ENCODE data around the gene APOA4. TPM values are rescaled to one million over a fixed set of nuclear protein-coding genes. Genes with fewer than 3 reads are reported as not detected.

The APOA4 gene
- total RNA-seq, 1 experiment from 2014 or later: not detected

- no peak for DNase-seq (ENCODE audit: low spot score)
These were observed 46.0 kb downstream of the APOA4 start for GRCh38 chr11:116777056-116777455.

GRCh38 chr11:116776522-116776984 lies 46.6 kb downstream of the APOA4 start:
- no peak for DNase-seq (ENCODE audit: low spot score)

- no peak for DNase-seq (ENCODE audit: low spot score)
These were observed 47.1 kb downstream of the APOA4 start for GRCh38 chr11:116775975-116776374.

GRCh38 chr11:116774661-116775060 lies 48.4 kb downstream of the APOA4 start:
- DNase-seq (ENCODE audit: low spot score): no peak

- DNase-seq (ENCODE audit: low spot score): peak; percentile 71
These were observed 49.7 kb downstream of the APOA4 start for GRCh38 chr11:116773203-116774097.

GRCh38 chr11:116772443-116773202 lies 50.5 kb downstream of the APOA4 start, which contains the start of gene BUD13:
Gene BUD13 (minus strand): TSS chr11:116772987. CDS start chr11:116772964, 23 bp downstream.
- peak; percentile 95 for DNase-seq (ENCODE audit: low spot score)

- DNase-seq (ENCODE audit: low spot score): peak; percentile 33
These were observed 51.2 kb downstream of the APOA4 start for GRCh38 chr11:116771935-116772334.

Other genes starting within 250 kb of the APOA4 start
- 21.7 and 22.1 TPM in 2 replicates for gene BUD13, start 50.3 kb downstream of the APOA4 start, total RNA-seq (2014; rRNA removed; shearing (Covaris generic))
- 56.3 and 60.7 TPM in 2 replicates for gene ZPR1, start 35.3 kb downstream of the APOA4 start, total RNA-seq (2014; rRNA removed; shearing (Covaris generic))
- gene APOA5, start 31.4 kb downstream of the APOA4 start, total RNA-seq (2014; rRNA removed; shearing (Covaris generic)): not detected in 2 replicates
- gene APOC3, start 6.6 kb upstream of the APOA4 start, total RNA-seq (2014; rRNA removed; shearing (Covaris generic)): not detected in 2 replicates
- gene APOA1, start 14.3 kb upstream of the APOA4 start, total RNA-seq (2014; rRNA removed; shearing (Covaris generic)): not detected in 2 replicates

All from HT-29 (cell line).